Astrocyte (in vitro differentiated cells and primary cell): ENCODE data around the gene HELT. TPM values are rescaled to one million over a fixed set of nuclear protein-coding genes. Genes with fewer than 3 reads are reported as not detected.
"Not testable (repeated sequence)": the region's sequence is repeated elsewhere in the genome, so short reads cannot be mapped to it uniquely, and the experiment has no call there.

ENCODE experiments used
- DNase-seq: peaks from one replicate; pipeline ENCODE4 v3.0.0-alpha.2; 2010; ENCODE audit warnings: low read depth
- FAIRE-seq: peaks from 2 replicates; lab custom pipeline; 2011; peaks lifted over from hg19 to GRCh38; lab: Jason Lieb, UNC
- H2AFZ ChIP-seq: 2 replicates; pipeline ENCODE4 v1.6.0; 2012; ENCODE audit warnings: low read depth, low read length, inconsistent platforms
- H3K27ac ChIP-seq: 2 replicates; pipeline ENCODE4 v1.5.1; 2011; ENCODE audit warnings: low read depth, low read length, inconsistent platforms
- H3K27me3 ChIP-seq: 2 replicates; pipeline ENCODE4 v1.6.0; 2011; ENCODE audit warnings: low read length, inconsistent platforms; ENCODE audit not compliant: insufficient read depth
- H3K36me3 ChIP-seq: 2 replicates; pipeline ENCODE4 v1.5.1; 2011; ENCODE audit warnings: low read length, inconsistent platforms; ENCODE audit not compliant: insufficient read depth
- H3K4me1 ChIP-seq: 2 replicates; pipeline ENCODE4 v1.5.1; 2011; ENCODE audit warnings: low read length, inconsistent platforms; ENCODE audit not compliant: insufficient read depth
- H3K4me2 ChIP-seq: 2 replicates; pipeline ENCODE4 v1.6.0; 2012; ENCODE audit warnings: low read length, inconsistent platforms
- H3K4me3 ChIP-seq: 2 replicates; pipeline ENCODE4 v1.5.1; 2011; ENCODE audit warnings: low read depth, mild to moderate bottlenecking, low read length, inconsistent platforms; ENCODE audit not compliant: insufficient read depth
- H3K79me2 ChIP-seq: 2 replicates; pipeline ENCODE4 v1.6.0; 2012; ENCODE audit warnings: mild to moderate bottlenecking, low read length, inconsistent platforms; ENCODE audit not compliant: insufficient read depth
- H3K9ac ChIP-seq: 2 replicates; pipeline ENCODE4 v1.6.0; 2012; ENCODE audit warnings: mild to moderate bottlenecking, low read length, inconsistent platforms
- H3K9me3 ChIP-seq: 2 replicates; pipeline ENCODE4 v1.5.1; 2012; ENCODE audit warnings: low read depth, mild to moderate bottlenecking, low read length, inconsistent platforms; ENCODE audit not compliant: insufficient read depth
- H4K20me1 ChIP-seq: 2 replicates; pipeline ENCODE4 v1.6.0; 2012; ENCODE audit warnings: low read length, inconsistent platforms; ENCODE audit not compliant: insufficient read depth
- H3K27ac Mint-ChIP-seq: one replicate; pipeline ENCODE4 v1.8.0; 2021; ENCODE audit warnings: mild to moderate bottlenecking, mixed read lengths; ENCODE audit not compliant: unreplicated experiment
- H3K27me3 Mint-ChIP-seq: one replicate; pipeline ENCODE4 v1.8.0; 2021; ENCODE audit warnings: low read depth, mixed read lengths; ENCODE audit not compliant: unreplicated experiment
- H3K36me3 Mint-ChIP-seq: one replicate; pipeline ENCODE4 v1.8.0; 2021; ENCODE audit warnings: low read depth, mixed read lengths; ENCODE audit not compliant: unreplicated experiment
- H3K4me1 Mint-ChIP-seq: one replicate; pipeline ENCODE4 v1.8.0; 2021; ENCODE audit warnings: low read depth, mixed read lengths; ENCODE audit not compliant: unreplicated experiment
- H3K4me3 Mint-ChIP-seq: one replicate; pipeline ENCODE4 v1.8.0; 2021; ENCODE audit warnings: mild to moderate bottlenecking, moderate library complexity, mixed read lengths; ENCODE audit not compliant: unreplicated experiment
- H3K9me3 Mint-ChIP-seq: one replicate; pipeline ENCODE4 v1.8.0; 2021; ENCODE audit warnings: mild to moderate bottlenecking, mixed read lengths; ENCODE audit not compliant: unreplicated experiment
- EZH2 ChIP-seq: IDR thresholded peaks from 2 replicates; pipeline ENCODE4 v1.6.1; 2012; ENCODE audit warnings: mild to moderate bottlenecking, low read length, inconsistent platforms; ENCODE audit not compliant: insufficient read depth
- total RNA-seq: library from RNA; stranded (reverse); gene quantifications from 2 replicates; pipeline ENCODE4 v1.2.1, GENCODE V29; 2021
- TF ChIP-seq, protein P1 (sequence below): IDR thresholded peaks from 2 replicates; pipeline ENCODE4 v1.5.1; 2011; ENCODE audit warnings: low read depth, mild to moderate bottlenecking, inconsistent platforms, low read length, moderate library complexity; ENCODE audit not compliant: insufficient read depth

Gene HELT
- total RNA-seq, 1 donor from 2014 or later: not detected

- Mint-ChIP-seq H3K9me3 (no peaks in the 10 kb centered on the region), H3K36me3 (no peaks in the 10 kb centered on the region), H3K4me1 (no peaks in the 10 kb centered on the region), H3K27ac (no peak overlapping the region), H3K27me3 (peaks cover 8% of the 10 kb centered on the region), H3K4me3 (no peak overlapping the region)
- no peaks in the 10 kb centered on the region for H3K9me3 ChIP-seq
- no peaks in the 10 kb centered on the region for H3K36me3 ChIP-seq
- no peak overlapping the region for H3K4me2 ChIP-seq
- no peak overlapping the region for H2AFZ ChIP-seq
- H3K27ac ChIP-seq: no peak overlapping the region
- FAIRE-seq: no peak
- no peak overlapping the region for H3K4me3 ChIP-seq
- peaks cover 2% of the 10 kb centered on the region for H3K27me3 ChIP-seq
- no peaks in the 10 kb centered on the region for H3K79me2 ChIP-seq
- H3K9ac ChIP-seq: no peak overlapping the region
- no peaks in the 10 kb centered on the region for H4K20me1 ChIP-seq
- TF ChIP-seq, protein P1, sequence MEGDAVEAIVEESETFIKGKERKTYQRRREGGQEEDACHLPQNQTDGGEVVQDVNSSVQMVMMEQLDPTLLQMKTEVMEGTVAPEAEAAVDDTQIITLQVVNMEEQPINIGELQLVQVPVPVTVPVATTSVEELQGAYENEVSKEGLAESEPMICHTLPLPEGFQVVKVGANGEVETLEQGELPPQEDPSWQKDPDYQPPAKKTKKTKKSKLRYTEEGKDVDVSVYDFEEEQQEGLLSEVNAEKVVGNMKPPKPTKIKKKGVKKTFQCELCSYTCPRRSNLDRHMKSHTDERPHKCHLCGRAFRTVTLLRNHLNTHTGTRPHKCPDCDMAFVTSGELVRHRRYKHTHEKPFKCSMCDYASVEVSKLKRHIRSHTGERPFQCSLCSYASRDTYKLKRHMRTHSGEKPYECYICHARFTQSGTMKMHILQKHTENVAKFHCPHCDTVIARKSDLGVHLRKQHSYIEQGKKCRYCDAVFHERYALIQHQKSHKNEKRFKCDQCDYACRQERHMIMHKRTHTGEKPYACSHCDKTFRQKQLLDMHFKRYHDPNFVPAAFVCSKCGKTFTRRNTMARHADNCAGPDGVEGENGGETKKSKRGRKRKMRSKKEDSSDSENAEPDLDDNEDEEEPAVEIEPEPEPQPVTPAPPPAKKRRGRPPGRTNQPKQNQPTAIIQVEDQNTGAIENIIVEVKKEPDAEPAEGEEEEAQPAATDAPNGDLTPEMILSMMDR: no peak
- no peak for TF ChIP-seq EZH2
- H3K4me1 ChIP-seq: no peaks in the 10 kb centered on the region
- DNase-seq: no peak
These were observed 23.7 kb upstream of the HELT start for GRCh38 chr4:184994623-184995010.

DNA sequence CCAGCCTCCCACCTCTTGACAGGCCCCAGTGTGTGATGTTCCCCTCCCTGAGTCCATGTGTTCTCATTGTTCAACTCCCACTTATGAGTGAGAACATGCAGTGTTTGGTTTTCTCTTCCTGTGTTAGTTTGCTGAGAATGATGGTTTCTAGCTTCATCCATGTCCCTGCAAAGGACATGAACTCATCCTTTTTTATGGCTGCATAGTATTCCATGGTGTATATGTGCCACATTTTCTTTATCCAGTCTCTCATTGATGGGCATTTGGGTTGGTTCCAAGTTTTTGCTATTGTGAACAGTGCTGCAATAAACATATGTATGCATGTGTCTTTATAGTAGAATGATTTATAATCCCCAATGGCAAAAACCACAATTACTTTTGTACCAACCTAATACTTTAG is 20.6 kb upstream of the HELT start:
- FAIRE-seq, H3K4me3 Mint-ChIP-seq, H3K36me3 Mint-ChIP-seq, H3K9me3 ChIP-seq, H3K27ac Mint-ChIP-seq, H3K9me3 Mint-ChIP-seq, H3K4me1 Mint-ChIP-seq, H3K4me2 ChIP-seq, H3K27me3 ChIP-seq, H3K4me3 ChIP-seq, H3K9ac ChIP-seq, H2AFZ ChIP-seq, H3K4me1 ChIP-seq, H3K79me2 ChIP-seq, H3K36me3 ChIP-seq, DNase-seq, H4K20me1 ChIP-seq, H3K27ac ChIP-seq: not testable (repeated sequence)
- peaks cover 22% of the 10 kb centered on the region for H3K27me3 Mint-ChIP-seq

DNA sequence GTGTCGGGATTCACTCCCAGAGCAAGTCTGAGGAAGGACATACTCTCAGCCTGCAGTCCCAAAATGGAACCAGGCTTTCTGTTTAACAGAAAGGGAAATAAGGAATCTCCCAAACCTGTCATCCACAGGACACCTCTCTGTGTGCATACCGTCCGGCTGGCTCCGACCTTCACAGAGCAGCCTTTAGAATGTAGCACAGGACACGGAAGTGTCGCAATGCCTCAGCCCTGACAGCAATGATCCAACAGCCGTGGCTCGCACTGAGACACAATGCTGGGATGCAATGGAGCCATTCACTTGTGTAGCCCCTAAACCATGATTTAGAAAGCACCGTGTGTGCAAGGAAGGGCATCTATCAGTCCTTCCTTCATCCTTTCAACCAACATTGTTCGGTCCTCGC is 15.5 kb upstream of the HELT start:
- FAIRE-seq (no peak), DNase-seq (no peak)
- peaks cover 23% of the 10 kb centered on the region for H3K27me3 ChIP-seq
- H3K4me2 ChIP-seq: no peak overlapping the region
- peaks cover 67% of the 10 kb centered on the region for H3K27me3 Mint-ChIP-seq
- no peaks in the 10 kb centered on the region for H3K79me2 ChIP-seq
- no peak for TF ChIP-seq EZH2
- TF ChIP-seq, protein P1: no peak
- no peak overlapping the region for H2AFZ ChIP-seq
- H3K4me3 Mint-ChIP-seq: no peak overlapping the region
- no peaks in the 10 kb centered on the region for H4K20me1 ChIP-seq
- no peak overlapping the region for H3K4me3 ChIP-seq
- H3K27ac Mint-ChIP-seq: no peak overlapping the region
- peaks cover 7% of the 10 kb centered on the region for H3K4me1 ChIP-seq
- no peaks in the 10 kb centered on the region for H3K36me3 Mint-ChIP-seq
- peaks cover 2% of the 10 kb centered on the region for H3K9me3 Mint-ChIP-seq
- H3K4me1 Mint-ChIP-seq: peaks cover 3% of the 10 kb centered on the region
- H3K9me3 ChIP-seq: no peaks in the 10 kb centered on the region
- H3K9ac ChIP-seq: no peak overlapping the region
- H3K27ac ChIP-seq: no peak overlapping the region
- H3K36me3 ChIP-seq: no peaks in the 10 kb centered on the region
